Endodermal cell (in vitro differentiated cells): Measurements from ENCODE around the gene GRIA4. TPM values are rescaled to one million over a fixed set of nuclear protein-coding genes. Genes with fewer than 3 reads are reported as not detected.

Experiments used
- DNase-seq: peaks from one replicate; pipeline ENCODE4 v3.0.0-alpha.2; 2017
- H3K27ac ChIP-seq: 2 replicates; pipeline ENCODE4 v1.5.1; 2013; ENCODE audit warnings: mild to moderate bottlenecking, low read depth, low read length, moderate library complexity
- H3K27me3 ChIP-seq: 2 replicates; pipeline ENCODE4 v1.6.1; 2013; ENCODE audit warnings: mild to moderate bottlenecking, low read length, moderate library complexity; ENCODE audit not compliant: insufficient read depth, control insufficient read depth, poor library complexity, severe bottlenecking
- H3K36me3 ChIP-seq: 2 replicates; pipeline ENCODE4 v1.7.0; 2013; ENCODE audit warnings: mild to moderate bottlenecking, low read length, moderate library complexity; ENCODE audit not compliant: control insufficient read depth, insufficient read depth
- H3K4me1 ChIP-seq: one replicate; pipeline ENCODE4 v1.7.0; 2013; ENCODE audit warnings: low read length; ENCODE audit not compliant: control insufficient read depth, insufficient read depth
- H3K4me3 ChIP-seq: 2 replicates; pipeline ENCODE4 v1.5.1; 2013; ENCODE audit warnings: mild to moderate bottlenecking, low read length, moderate library complexity
- H3K9ac ChIP-seq: 2 replicates; pipeline ENCODE4 v1.6.1; 2013; ENCODE audit warnings: mild to moderate bottlenecking, low read length, moderate library complexity; ENCODE audit not compliant: poor library complexity, severe bottlenecking; ENCODE audit errors: extremely low read depth
- H3K9me3 ChIP-seq: 2 replicates; pipeline ENCODE4 v1.6.1; 2013; ENCODE audit warnings: mild to moderate bottlenecking, low read length, moderate library complexity; ENCODE audit not compliant: control insufficient read depth
- H3K27ac Mint-ChIP-seq: 2 replicates; pipeline ENCODE4 v1.8.0; 2020; ENCODE audit warnings: mixed read lengths
- H3K27me3 Mint-ChIP-seq: 2 replicates; pipeline ENCODE4 v1.8.0; 2021; ENCODE audit warnings: mild to moderate bottlenecking, mixed read lengths; ENCODE audit not compliant: insufficient read depth
- H3K36me3 Mint-ChIP-seq: 2 replicates; pipeline ENCODE4 v1.8.0; 2020; ENCODE audit warnings: low read depth, mixed read lengths
- H3K4me1 Mint-ChIP-seq: 2 replicates; pipeline ENCODE4 v1.8.0; 2020; ENCODE audit warnings: mixed read lengths
- H3K4me3 Mint-ChIP-seq: 2 replicates; pipeline ENCODE4 v1.8.0; 2020; ENCODE audit warnings: mild to moderate bottlenecking, moderate library complexity, mixed read lengths
- H3K9me3 Mint-ChIP-seq: 2 replicates; pipeline ENCODE4 v1.8.0; 2020; ENCODE audit warnings: mild to moderate bottlenecking, mixed read lengths
- WGBS, 2 experiments: methylation state at CpG; one replicate each; pipeline versions ENCODE4 v1.1.5 to v1.1.7; 2013; ENCODE audit warnings: missing lambda C conversion rate in 2 of 2, mixed read lengths in 1 of 2; ENCODE audit not compliant: insufficient coverage in 1 of 2, insufficient read length in 1 of 2; 5-methylcytosine and 5-hydroxymethylcytosine counted together
- total RNA-seq, 2 donors: library from RNA; stranded (reverse); fragmentation: NEBNext Ultra II Directional in 1 of 2; extraction: Animal tissue kit (Norgen Biotek cat#: 25700) in 1 of 2; gene quantifications; 2 replicates in 1 of 2; 3 replicates in 1 of 2; pipeline ENCODE4 v1.2.1, GENCODE V29; 2021
- TF ChIP-seq, protein P1 (sequence below): fragments of 200-600 bp; sonication (generic); conservative IDR thresholded peaks from 2 replicates; pipeline ENCODE4 v1.5.0; 2021; ENCODE audit warnings: antibody characterized with exemption, mild to moderate bottlenecking

Gene GRIA4
- total RNA-seq, 2 donors from 2014 or later = 0.18 to 0.37 TPM

DNA sequence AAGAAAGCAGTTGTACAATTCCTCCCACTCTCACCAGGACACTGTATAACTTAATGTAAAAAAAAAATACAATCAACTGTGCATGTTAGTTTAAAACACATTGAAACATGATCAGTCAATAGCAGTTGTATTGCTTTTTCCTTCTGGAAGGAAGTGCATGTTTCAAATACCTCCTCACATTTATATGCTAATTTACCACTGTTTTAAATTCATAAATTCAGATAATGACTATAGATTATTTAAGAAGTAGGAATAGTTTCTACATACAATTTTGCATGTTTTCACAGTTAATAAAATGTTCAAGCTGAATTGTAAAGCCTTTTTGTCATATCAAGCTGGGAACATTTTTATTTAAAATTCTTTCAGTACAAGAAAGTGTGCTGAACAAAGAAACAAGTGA lies 3.3 kb downstream of the GRIA4 start:
- Mint-ChIP-seq H3K27me3 (peaks cover 47% of the 10 kb centered on the region), H3K36me3 (no peaks in the 10 kb centered on the region), H3K27ac (no peak overlapping the region), H3K4me3 (no peak overlapping the region), H3K4me1 (peaks cover 20% of the 10 kb centered on the region), H3K9me3 (no peaks in the 10 kb centered on the region)
- Histone ChIP-seq H3K4me3 (no peak overlapping the region), H3K9me3 (no peaks in the 10 kb centered on the region), H3K27me3 (peaks cover 54% of the 10 kb centered on the region), H3K36me3 (no peaks in the 10 kb centered on the region), H3K9ac (no peak overlapping the region), H3K27ac (no peak overlapping the region), H3K4me1 (no peaks in the 10 kb centered on the region)
- TF ChIP-seq, protein P1, sequence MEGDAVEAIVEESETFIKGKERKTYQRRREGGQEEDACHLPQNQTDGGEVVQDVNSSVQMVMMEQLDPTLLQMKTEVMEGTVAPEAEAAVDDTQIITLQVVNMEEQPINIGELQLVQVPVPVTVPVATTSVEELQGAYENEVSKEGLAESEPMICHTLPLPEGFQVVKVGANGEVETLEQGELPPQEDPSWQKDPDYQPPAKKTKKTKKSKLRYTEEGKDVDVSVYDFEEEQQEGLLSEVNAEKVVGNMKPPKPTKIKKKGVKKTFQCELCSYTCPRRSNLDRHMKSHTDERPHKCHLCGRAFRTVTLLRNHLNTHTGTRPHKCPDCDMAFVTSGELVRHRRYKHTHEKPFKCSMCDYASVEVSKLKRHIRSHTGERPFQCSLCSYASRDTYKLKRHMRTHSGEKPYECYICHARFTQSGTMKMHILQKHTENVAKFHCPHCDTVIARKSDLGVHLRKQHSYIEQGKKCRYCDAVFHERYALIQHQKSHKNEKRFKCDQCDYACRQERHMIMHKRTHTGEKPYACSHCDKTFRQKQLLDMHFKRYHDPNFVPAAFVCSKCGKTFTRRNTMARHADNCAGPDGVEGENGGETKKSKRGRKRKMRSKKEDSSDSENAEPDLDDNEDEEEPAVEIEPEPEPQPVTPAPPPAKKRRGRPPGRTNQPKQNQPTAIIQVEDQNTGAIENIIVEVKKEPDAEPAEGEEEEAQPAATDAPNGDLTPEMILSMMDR = no peak
- DNase-seq = no peak

DNA sequence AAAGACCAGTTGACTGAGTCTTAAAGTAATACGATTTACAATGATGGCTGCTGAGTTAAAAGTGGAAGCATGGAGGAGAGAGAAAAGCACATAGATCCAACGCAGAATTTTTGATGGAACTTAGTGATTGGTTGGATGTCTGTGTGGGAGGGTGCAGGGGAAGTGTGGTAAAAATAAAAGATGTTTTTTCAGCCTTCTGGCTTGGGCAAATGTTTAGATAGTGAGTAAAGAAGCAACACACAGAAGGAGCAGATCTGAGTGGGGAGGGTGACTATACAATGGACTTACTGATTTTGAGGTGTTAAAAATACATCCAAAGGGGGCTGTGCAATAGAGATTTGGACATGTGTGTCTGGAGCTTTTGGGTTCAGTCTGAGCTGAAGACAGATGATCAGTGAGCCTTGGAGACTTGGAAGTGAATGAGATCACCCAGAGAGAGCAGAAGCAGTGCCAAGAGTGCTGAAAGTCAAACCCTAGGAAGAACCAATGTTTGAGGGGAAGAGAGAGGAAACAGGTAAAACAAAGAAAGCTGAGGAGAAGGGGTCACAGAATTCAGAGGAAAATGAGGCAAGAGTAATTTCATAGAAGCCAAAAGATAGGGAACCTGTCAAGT lies 8.6 kb downstream of the GRIA4 start:
- no peaks in the 10 kb centered on the region for H3K4me1 ChIP-seq
- H3K4me3 ChIP-seq = no peak overlapping the region
- no peaks in the 10 kb centered on the region for H3K27me3 Mint-ChIP-seq
- WGBS, 2 experiments = 90 to 97% methylated on average over 2 of the region's 2 CpGs
- no peak overlapping the region for H3K4me3 Mint-ChIP-seq
- H3K27me3 ChIP-seq = peaks cover 2% of the 10 kb centered on the region
- no peaks in the 10 kb centered on the region for H3K4me1 Mint-ChIP-seq
- no peaks in the 10 kb centered on the region for H3K9me3 Mint-ChIP-seq
- no peaks in the 10 kb centered on the region for H3K36me3 Mint-ChIP-seq
- TF ChIP-seq, protein P1 = no peak
- DNase-seq = no peak
- no peak overlapping the region for H3K9ac ChIP-seq
- no peak overlapping the region for H3K27ac ChIP-seq
- H3K36me3 ChIP-seq = no peaks in the 10 kb centered on the region
- H3K9me3 ChIP-seq = no peaks in the 10 kb centered on the region
- no peak overlapping the region for H3K27ac Mint-ChIP-seq

DNA sequence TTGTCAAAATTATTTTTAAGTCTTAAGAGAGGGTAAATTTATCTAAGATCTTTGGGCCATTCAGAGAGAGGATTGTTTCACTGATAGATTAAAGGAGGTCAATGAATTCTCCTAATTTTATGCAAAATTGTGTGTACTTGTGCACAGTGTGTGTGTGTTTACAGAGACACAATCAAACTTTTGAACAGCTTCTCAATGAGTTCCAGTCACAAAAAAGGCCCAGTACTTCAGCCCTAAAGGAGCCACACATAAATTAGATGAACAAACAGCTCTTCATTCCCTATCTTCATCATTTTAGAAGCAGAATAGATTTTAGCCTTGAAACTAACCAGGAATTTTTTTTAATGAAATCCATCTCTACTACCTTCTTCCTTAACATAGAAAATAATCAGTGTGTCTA lies 9.7 kb downstream of the GRIA4 start:
- H3K36me3 ChIP-seq = no peaks in the 10 kb centered on the region
- no peaks in the 10 kb centered on the region for H3K27me3 Mint-ChIP-seq
- no peaks in the 10 kb centered on the region for H3K36me3 Mint-ChIP-seq
- no peaks in the 10 kb centered on the region for H3K4me1 ChIP-seq
- TF ChIP-seq, protein P1 = no peak
- no peaks in the 10 kb centered on the region for H3K4me1 Mint-ChIP-seq
- no peaks in the 10 kb centered on the region for H3K9me3 Mint-ChIP-seq
- H3K4me3 ChIP-seq = no peak overlapping the region
- no peak overlapping the region for H3K27ac ChIP-seq
- no peak overlapping the region for H3K27ac Mint-ChIP-seq
- H3K9me3 ChIP-seq = no peaks in the 10 kb centered on the region
- DNase-seq = no peak
- H3K27me3 ChIP-seq = no peaks in the 10 kb centered on the region
- H3K4me3 Mint-ChIP-seq = no peak overlapping the region
- H3K9ac ChIP-seq = no peak overlapping the region
